K562 (cell line): ENCODE results near the gene IL4R. TPM values are rescaled to one million over a fixed set of nuclear protein-coding genes. Genes with fewer than 3 reads are reported as not detected.

Experiments used
- ZBTB40 ChIP-seq, 2 experiments: fragments of 450-650 bp in 1 of 2; sonication (generic) in 1 of 2; formaldehyde crosslinking in 1 of 2; IDR thresholded peaks; 2 replicates each; pipeline versions ENCODE4 v1.7.1 to v1.9.0; 2016 to 2022; ENCODE audit warnings: inconsistent platforms in 1 of 2, mild to moderate bottlenecking in 1 of 2, missing genetic modification reagents in 1 of 2
- polyA plus RNA-seq, 8 experiments: library from polyadenylated mRNA; depleted of rRNA in 4 of 8; stranded (reverse) in 5 of 8; unstranded in 3 of 8; fragments of >200 nt; fragmentation: Nextera tagmentation in 2 of 8; fragmentation: Illumina TruSeq in 1 of 8; extraction: Ambion mirVana in 2 of 8; extraction: Trizol in 1 of 8; gene quantifications; 2 replicates each; pipeline versions ENCODE4 v1.2.1 to v1.2.3, GENCODE V29; 2011 to 2014; ENCODE audit warnings: inconsistent platforms in 1 of 8, missing spikeins in 1 of 8
- total RNA-seq, 7 experiments: library from RNA; depleted of rRNA in 6 of 7; stranded (reverse); fragments of >200 nt in 6 of 7; fragmentation: Illumina TruSeq in 2 of 7; extraction: Trizol in 2 of 7; gene quantifications; 2 replicates each; pipeline versions ENCODE4 v1.2.1 to v1.2.3, GENCODE V29; 2011 to 2021; ENCODE audit warnings: low replicate concordance in 1 of 7

IL4R gene
- total and polyA plus RNA-seq, 9 of the 15 experiments (the other 6 are each of a cell fraction or from before 2014, with no cell fraction given), result 0.17 to 5.8 (median 3.3) TPM

DNA sequence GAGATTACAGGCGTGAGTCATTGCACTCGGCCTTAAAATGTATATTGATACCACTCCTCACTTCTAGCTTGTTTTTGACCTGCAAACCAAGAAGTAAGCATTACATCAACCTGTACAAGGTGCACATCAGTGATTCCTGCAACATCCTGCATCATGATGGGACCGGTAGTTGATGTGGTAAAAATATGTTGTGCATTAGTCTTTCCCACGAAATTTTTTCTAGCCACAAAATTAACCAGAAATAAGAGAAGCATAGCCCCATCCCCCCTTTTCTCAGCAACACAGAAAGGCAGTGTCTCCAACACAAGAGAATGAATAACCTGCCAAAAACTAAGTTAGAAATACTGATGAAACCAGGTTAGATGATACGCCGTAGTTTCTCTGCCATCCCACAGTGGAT is 24.1 kb upstream of the IL4R start (continued):
- TF ChIP-seq ZBTB40 (IDR thresholded peaks at IDR 0.05), result no peak
- no peak for TF ChIP-seq ZBTB40 (CRISPR knock-in tag; IDR thresholded peaks at IDR 0.05)
